Measurements from ENCODE around the gene CDK14.

CDK14 gene

GRCh38 chr7:90579181-90579688 lies 16.9 kb upstream of the CDK14 start:
- Histone ChIP-seq H3K9me3 (ENCODE audit: control insufficient read depth, insufficient read depth, low read length) (no peaks in the 10 kb centered on the region), H3K4me1 (ENCODE audit: control insufficient read depth, insufficient read depth, low read length) (no peaks in the 10 kb centered on the region), H3K4me3 (ENCODE audit: low read depth, low read length) (no peak overlapping the region), H3K27me3 (ENCODE audit: control insufficient read depth, insufficient read depth, low read length) (no peaks in the 10 kb centered on the region), H3K36me3 (ENCODE audit: control insufficient read depth, insufficient read depth, low read length) (no peaks in the 10 kb centered on the region), H3K9ac (ENCODE audit: low read depth, low read length) (no peak overlapping the region)

GRCh38 chr7:90580051-90580450 lies 16.1 kb upstream of the CDK14 start:
- H3K36me3 ChIP-seq (ENCODE audit: control insufficient read depth, insufficient read depth, low read length) = no peaks in the 10 kb centered on the region
- H3K27me3 ChIP-seq (ENCODE audit: control insufficient read depth, insufficient read depth, low read length) = no peaks in the 10 kb centered on the region
- no peak overlapping the region for H3K4me3 ChIP-seq (ENCODE audit: low read depth, low read length)
- no peak overlapping the region for H3K9ac ChIP-seq (ENCODE audit: low read depth, low read length)
- no peaks in the 10 kb centered on the region for H3K9me3 ChIP-seq (ENCODE audit: control insufficient read depth, insufficient read depth, low read length)
- H3K4me1 ChIP-seq (ENCODE audit: control insufficient read depth, insufficient read depth, low read length) = no peaks in the 10 kb centered on the region

GRCh38 chr7:90582164-90582563 lies 14.0 kb upstream of the CDK14 start:
- no peaks in the 10 kb centered on the region for H3K36me3 ChIP-seq (ENCODE audit: control insufficient read depth, insufficient read depth, low read length)

GRCh38 chr7:90584378-90584777 lies 11.7 kb upstream of the CDK14 start:
- Histone ChIP-seq H3K4me3 (ENCODE audit: low read depth, low read length) (no peak overlapping the region), H3K9ac (ENCODE audit: low read depth, low read length) (no peak overlapping the region), H3K27me3 (ENCODE audit: control insufficient read depth, insufficient read depth, low read length) (no peaks in the 10 kb centered on the region), H3K36me3 (ENCODE audit: control insufficient read depth, insufficient read depth, low read length) (no peaks in the 10 kb centered on the region), H3K9me3 (ENCODE audit: control insufficient read depth, insufficient read depth, low read length) (no peaks in the 10 kb centered on the region), H3K4me1 (ENCODE audit: control insufficient read depth, insufficient read depth, low read length) (no peaks in the 10 kb centered on the region)

More at GRCh38 chr7:90582164-90582563, 14.0 kb upstream of the CDK14 start:
- Histone ChIP-seq H3K4me1 (ENCODE audit: control insufficient read depth, insufficient read depth, low read length) (no peaks in the 10 kb centered on the region), H3K27me3 (ENCODE audit: control insufficient read depth, insufficient read depth, low read length) (no peaks in the 10 kb centered on the region), H3K4me3 (ENCODE audit: low read depth, low read length) (no peak overlapping the region), H3K9ac (ENCODE audit: low read depth, low read length) (no peak overlapping the region), H3K9me3 (ENCODE audit: control insufficient read depth, insufficient read depth, low read length) (no peaks in the 10 kb centered on the region)

GRCh38 chr7:90586091-90586490 lies 10.0 kb upstream of the CDK14 start:
- H3K27me3 ChIP-seq (ENCODE audit: control insufficient read depth, insufficient read depth, low read length) = no peaks in the 10 kb centered on the region
- no peaks in the 10 kb centered on the region for H3K4me1 ChIP-seq (ENCODE audit: control insufficient read depth, insufficient read depth, low read length)
- H3K4me3 ChIP-seq (ENCODE audit: low read depth, low read length) = no peak overlapping the region
- H3K9me3 ChIP-seq (ENCODE audit: control insufficient read depth, insufficient read depth, low read length) = no peaks in the 10 kb centered on the region
- H3K36me3 ChIP-seq (ENCODE audit: control insufficient read depth, insufficient read depth, low read length) = no peaks in the 10 kb centered on the region
- no peak overlapping the region for H3K9ac ChIP-seq (ENCODE audit: low read depth, low read length)

GRCh38 chr7:90587766-90588165 lies 8.4 kb upstream of the CDK14 start:
- Histone ChIP-seq H3K4me1 (ENCODE audit: control insufficient read depth, insufficient read depth, low read length) (no peaks in the 10 kb centered on the region), H3K4me3 (ENCODE audit: low read depth, low read length) (no peak overlapping the region), H3K9me3 (ENCODE audit: control insufficient read depth, insufficient read depth, low read length) (no peaks in the 10 kb centered on the region), H3K36me3 (ENCODE audit: control insufficient read depth, insufficient read depth, low read length) (no peaks in the 10 kb centered on the region), H3K9ac (ENCODE audit: low read depth, low read length) (no peak overlapping the region), H3K27me3 (ENCODE audit: control insufficient read depth, insufficient read depth, low read length) (no peaks in the 10 kb centered on the region)

GRCh38 chr7:90592033-90592432 lies 4.1 kb upstream of the CDK14 start:
- H3K4me1 ChIP-seq (ENCODE audit: control insufficient read depth, insufficient read depth, low read length) = peaks cover 2% of the 10 kb centered on the region
- no peaks in the 10 kb centered on the region for H3K9me3 ChIP-seq (ENCODE audit: control insufficient read depth, insufficient read depth, low read length)
- no peaks in the 10 kb centered on the region for H3K36me3 ChIP-seq (ENCODE audit: control insufficient read depth, insufficient read depth, low read length)
- no peak overlapping the region for H3K9ac ChIP-seq (ENCODE audit: low read depth, low read length)
- H3K27me3 ChIP-seq (ENCODE audit: control insufficient read depth, insufficient read depth, low read length) = peaks cover 3% of the 10 kb centered on the region
- no peak overlapping the region for H3K4me3 ChIP-seq (ENCODE audit: low read depth, low read length)

- H3K9me3 ChIP-seq (ENCODE audit: control insufficient read depth, insufficient read depth, low read length) = no peaks in the 10 kb centered on the region
- peaks cover 5% of the 10 kb centered on the region for H3K4me1 ChIP-seq (ENCODE audit: control insufficient read depth, insufficient read depth, low read length)
- H3K36me3 ChIP-seq (ENCODE audit: control insufficient read depth, insufficient read depth, low read length) = no peaks in the 10 kb centered on the region
- H3K9ac ChIP-seq (ENCODE audit: low read depth, low read length) = no peak overlapping the region
- H3K4me3 ChIP-seq (ENCODE audit: low read depth, low read length) = no peak overlapping the region
- H3K27me3 ChIP-seq (ENCODE audit: control insufficient read depth, insufficient read depth, low read length) = peaks cover 13% of the 10 kb centered on the region
Measured at GRCh38 chr7:90593205-90593604, 2.9 kb upstream of the CDK14 start.

- Histone ChIP-seq H3K4me1 (ENCODE audit: control insufficient read depth, insufficient read depth, low read length) (peaks cover 5% of the 10 kb centered on the region), H3K36me3 (ENCODE audit: control insufficient read depth, insufficient read depth, low read length) (no peaks in the 10 kb centered on the region), H3K9me3 (ENCODE audit: control insufficient read depth, insufficient read depth, low read length) (no peaks in the 10 kb centered on the region), H3K27me3 (ENCODE audit: control insufficient read depth, insufficient read depth, low read length) (peaks cover 13% of the 10 kb centered on the region), H3K4me3 (ENCODE audit: low read depth, low read length) (peak overlapping the region; percentile 75), H3K9ac (ENCODE audit: low read depth, low read length) (no peak overlapping the region)
Measured at GRCh38 chr7:90594751-90595317, 1.3 kb upstream of the CDK14 start.

- Histone ChIP-seq H3K27me3 (ENCODE audit: control insufficient read depth, insufficient read depth, low read length) (peaks cover 13% of the 10 kb centered on the region), H3K4me1 (ENCODE audit: control insufficient read depth, insufficient read depth, low read length) (peaks cover 5% of the 10 kb centered on the region), H3K9me3 (ENCODE audit: control insufficient read depth, insufficient read depth, low read length) (no peaks in the 10 kb centered on the region), H3K36me3 (ENCODE audit: control insufficient read depth, insufficient read depth, low read length) (no peaks in the 10 kb centered on the region), H3K9ac (ENCODE audit: low read depth, low read length) (no peak overlapping the region), H3K4me3 (ENCODE audit: low read depth, low read length) (peak overlapping the region; percentile 75)
Measured at GRCh38 chr7:90595342-90595800, 750 bp upstream of the CDK14 start.

GRCh38 chr7:90596671-90597562 lies 796 bp downstream of the CDK14 start:
- Histone ChIP-seq H3K9me3 (ENCODE audit: control insufficient read depth, insufficient read depth, low read length) (no peaks in the 10 kb centered on the region), H3K36me3 (ENCODE audit: control insufficient read depth, insufficient read depth, low read length) (no peaks in the 10 kb centered on the region), H3K4me1 (ENCODE audit: control insufficient read depth, insufficient read depth, low read length) (peaks cover 10% of the 10 kb centered on the region), H3K9ac (ENCODE audit: low read depth, low read length) (peak overlapping the region; percentile 57), H3K4me3 (ENCODE audit: low read depth, low read length) (peak overlapping the region; percentile 81), H3K27me3 (ENCODE audit: control insufficient read depth, insufficient read depth, low read length) (peaks cover 13% of the 10 kb centered on the region)

Measured in iPS-15b (cell line).